Upper lobe of left lung (tissue), 6 donors: ENCODE results near the gene FRMD5. TPM values are rescaled to one million over a fixed set of nuclear protein-coding genes. Genes with fewer than 3 reads are reported as not detected.
A peak's percentile ranks its signal among the peaks of the same experiment; 100 is the strongest.
"Not testable (repeated sequence)": the region's sequence is repeated elsewhere in the genome, so short reads cannot be mapped to it uniquely, and the experiment has no call there.

Experiments used
- ATAC-seq, 2 donors: fragments of 200-7000 bp; cut with Tn5 transposase; one replicate each; pipeline ENCODE4 v1.9.1; 2022; ENCODE audit warnings: mild to moderate bottlenecking in 2 of 2, moderate library complexity in 2 of 2; ENCODE audit not compliant: low FRiP score in 2 of 2
- DNase-seq, 2 donors: peaks; one replicate each; pipeline ENCODE4 v3.0.0-alpha.2; 2019 to 2020
- H3K27ac ChIP-seq, 4 donors: fragments of 200-600 bp; sonication (generic); one replicate each; pipeline ENCODE4 v1.5.1; 2016 to 2019
- H3K27me3 ChIP-seq, 4 donors: fragments of 200-600 bp; sonication (generic); one replicate each; pipeline ENCODE4 v1.5.1; 2017 to 2019
- H3K36me3 ChIP-seq, 4 donors: fragments of 200-600 bp; sonication (generic); one replicate each; pipeline ENCODE4 v1.5.1; 2016 to 2019
- H3K4me1 ChIP-seq, 4 donors: fragments of 200-600 bp; sonication (generic); one replicate each; pipeline ENCODE4 v1.5.1; 2018 to 2019
- H3K4me3 ChIP-seq, 4 donors: fragments of 200-600 bp; sonication (generic); one replicate each; pipeline ENCODE4 v1.5.1; 2017 to 2019; ENCODE audit warnings: mild to moderate bottlenecking in 2 of 4, moderate library complexity in 1 of 4
- H3K9me3 ChIP-seq, 4 donors: fragments of 200-600 bp; sonication (generic); one replicate each; pipeline ENCODE4 v1.5.1; 2018 to 2019
- EP300 ChIP-seq, 4 donors: sonication (generic); formaldehyde crosslinking; IDR thresholded peaks; one replicate each; pipeline ENCODE4 v1.5.1; 2017; ENCODE audit warnings: antibody characterized with exemption in 4 of 4, control low read depth in 2 of 4
- POLR2A ChIP-seq, 4 donors: fragments of 450-650 bp; IDR thresholded peaks; one replicate each; pipeline ENCODE4 v1.5.1; 2016 to 2017; ENCODE audit warnings: antibody characterized with exemption in 4 of 4, mild to moderate bottlenecking in 2 of 4
- POLR2AphosphoS5 ChIP-seq, 2 donors: sonication (generic); formaldehyde crosslinking; IDR thresholded peaks; one replicate each; pipeline ENCODE4 v1.5.1; 2017; ENCODE audit warnings: antibody characterized with exemption in 2 of 2
- WGBS, 2 donors: methylation state at CpG; one replicate each; pipeline ENCODE4 v1.1.5; 2017 to 2018; 5-methylcytosine and 5-hydroxymethylcytosine counted together
- total RNA-seq, 6 donors: library from RNA; depleted of rRNA in 4 of 6; stranded (reverse); fragments of >200 nt in 4 of 6; gene quantifications; one replicate each; pipeline versions ENCODE4 v1.1.0 to v1.2.1, GENCODE V29; 2016 to 2021
- TF ChIP-seq, protein P1 (sequence below), 6 experiments: fragments of 450-650 bp in 4 of 6; fragments of 200-600 bp in 2 of 6; sonication (generic) in 2 of 6; IDR thresholded peaks; one replicate each; pipeline ENCODE4 v1.5.1; 2016 to 2019; ENCODE audit warnings: antibody characterized with exemption in 6 of 6
- donor health status: DM: no; HTN: no; CAD: no; lungs with moderate emphysema.
- donor health status: DM: no; HTN: yes; CAD: no; lungs with severe emphysema.

Gene FRMD5
- total RNA-seq, 6 donors from 2014 or later, result 0.15 to 1.3 (median 0.99) TPM; not detected in 2

DNA sequence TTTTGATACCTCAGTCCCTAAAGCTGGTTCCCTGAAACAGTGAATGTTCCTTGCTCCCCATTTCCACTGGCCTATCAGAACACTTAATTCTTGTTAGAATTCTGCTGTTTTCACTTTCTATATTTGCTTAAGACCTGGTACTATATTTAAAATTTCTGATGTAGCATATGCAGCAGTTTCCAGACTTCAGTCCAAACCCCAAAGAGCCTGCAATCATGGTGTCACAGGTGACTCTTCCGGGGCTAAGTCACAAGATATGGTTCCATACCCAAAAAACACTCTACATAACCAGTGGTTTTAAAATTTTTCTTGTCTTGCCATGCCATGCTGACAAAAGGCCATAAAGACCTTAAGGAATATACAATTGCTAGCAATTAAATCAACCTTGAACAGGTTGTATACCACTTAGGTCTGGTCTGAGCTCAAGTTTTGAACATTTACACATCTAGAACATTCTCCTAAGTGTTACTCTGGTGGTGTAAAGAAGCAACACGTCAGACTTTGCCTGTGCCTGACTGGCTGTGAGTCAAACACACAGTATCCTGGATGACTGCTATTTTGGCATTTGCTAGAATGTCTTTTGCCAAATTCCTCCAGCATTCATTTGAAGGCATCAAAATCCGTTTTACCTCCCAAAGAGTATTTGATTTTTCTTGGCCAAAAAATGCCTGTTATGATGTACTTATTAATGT is 160.0 kb downstream of the FRMD5 start:
- Histone ChIP-seq H3K36me3 (no peaks in the 10 kb centered on the region), H3K27ac (no peak overlapping the region), H3K9me3 (no peaks in the 10 kb centered on the region), H3K4me3 (no peak overlapping the region), H3K4me1 (no peaks in the 10 kb centered on the region), H3K27me3 (no peaks in the 10 kb centered on the region)
- TF ChIP-seq POLR2A (IDR thresholded peaks at IDR 0.05) (no peak), EP300 (IDR thresholded peaks at IDR 0.05) (no peak), POLR2AphosphoS5 (IDR thresholded peaks at IDR 0.05) (no peak)
- TF ChIP-seq, protein P1, sequence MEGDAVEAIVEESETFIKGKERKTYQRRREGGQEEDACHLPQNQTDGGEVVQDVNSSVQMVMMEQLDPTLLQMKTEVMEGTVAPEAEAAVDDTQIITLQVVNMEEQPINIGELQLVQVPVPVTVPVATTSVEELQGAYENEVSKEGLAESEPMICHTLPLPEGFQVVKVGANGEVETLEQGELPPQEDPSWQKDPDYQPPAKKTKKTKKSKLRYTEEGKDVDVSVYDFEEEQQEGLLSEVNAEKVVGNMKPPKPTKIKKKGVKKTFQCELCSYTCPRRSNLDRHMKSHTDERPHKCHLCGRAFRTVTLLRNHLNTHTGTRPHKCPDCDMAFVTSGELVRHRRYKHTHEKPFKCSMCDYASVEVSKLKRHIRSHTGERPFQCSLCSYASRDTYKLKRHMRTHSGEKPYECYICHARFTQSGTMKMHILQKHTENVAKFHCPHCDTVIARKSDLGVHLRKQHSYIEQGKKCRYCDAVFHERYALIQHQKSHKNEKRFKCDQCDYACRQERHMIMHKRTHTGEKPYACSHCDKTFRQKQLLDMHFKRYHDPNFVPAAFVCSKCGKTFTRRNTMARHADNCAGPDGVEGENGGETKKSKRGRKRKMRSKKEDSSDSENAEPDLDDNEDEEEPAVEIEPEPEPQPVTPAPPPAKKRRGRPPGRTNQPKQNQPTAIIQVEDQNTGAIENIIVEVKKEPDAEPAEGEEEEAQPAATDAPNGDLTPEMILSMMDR (IDR thresholded peaks at IDR 0.05), result no peak
- ATAC-seq (peak in 1 of 2 donors; percentile 61), DNase-seq (no peak)
- WGBS, 2 donors, result 51 to 61% methylated on average over 3 of the region's 3 CpGs

DNA sequence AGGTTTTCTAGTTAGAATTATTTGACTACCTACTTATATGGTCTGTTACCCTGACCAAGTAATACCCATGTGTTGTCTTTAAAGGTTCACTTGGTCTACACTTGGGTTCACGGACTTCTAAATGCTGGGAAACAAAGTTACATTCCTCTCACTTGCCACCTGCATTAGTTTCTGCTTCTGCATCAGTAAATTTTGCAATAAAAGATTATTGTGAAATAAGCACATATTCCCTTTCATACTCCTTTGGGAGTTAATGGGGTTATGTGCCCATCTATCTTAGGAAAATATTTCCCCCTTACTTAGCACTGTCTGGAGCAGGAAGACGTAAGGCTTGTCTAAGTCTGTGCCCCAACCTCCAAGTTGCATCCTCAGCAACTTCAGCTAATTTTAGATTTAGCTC is 160.7 kb downstream of the FRMD5 start:
- no peaks in the 10 kb centered on the region for H3K36me3 ChIP-seq
- WGBS, 2 donors, result 72% methylated on average over 2 of the region's 2 CpGs
- H3K27ac ChIP-seq, result no peak overlapping the region
- TF ChIP-seq, protein P1 (IDR thresholded peaks at IDR 0.05), result no peak
- no peak for TF ChIP-seq POLR2A (IDR thresholded peaks at IDR 0.05)
- no peak for TF ChIP-seq POLR2AphosphoS5 (IDR thresholded peaks at IDR 0.05)
- TF ChIP-seq EP300 (IDR thresholded peaks at IDR 0.05), result no peak
- H3K9me3 ChIP-seq, result no peaks in the 10 kb centered on the region
- H3K4me1 ChIP-seq, result peaks cover 0 to 5% (median 0%) of the 10 kb centered on the region in 4 donors
- H3K4me3 ChIP-seq, result no peak overlapping the region
- H3K27me3 ChIP-seq, result no peaks in the 10 kb centered on the region
- ATAC-seq, result peak in 1 of 2 donors; percentile 41
- no peak for DNase-seq

DNA sequence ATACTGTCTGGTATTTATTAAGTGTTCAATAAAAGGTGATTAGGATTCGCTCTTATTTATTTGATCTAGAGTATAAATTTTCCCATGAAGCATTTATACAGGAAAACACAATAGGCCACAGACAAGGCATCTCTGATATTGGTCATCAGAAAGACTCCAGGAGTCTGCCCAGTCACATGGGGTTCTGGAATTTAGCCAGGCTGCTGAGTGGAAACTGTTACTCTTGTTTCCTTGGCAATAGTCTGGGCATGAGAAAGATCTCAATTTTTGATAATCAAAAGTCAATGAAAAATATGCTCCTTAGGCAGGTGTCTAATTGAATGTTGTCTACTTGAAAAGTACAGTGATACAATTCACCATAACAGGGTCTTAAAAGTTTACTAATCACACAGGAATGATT is 161.2 kb downstream of the FRMD5 start:
- Histone ChIP-seq H3K36me3 (no peaks in the 10 kb centered on the region), H3K27me3 (no peaks in the 10 kb centered on the region), H3K4me1 (peaks cover 0 to 5% (median 0%) of the 10 kb centered on the region in 4 donors), H3K9me3 (no peaks in the 10 kb centered on the region), H3K4me3 (no peak overlapping the region), H3K27ac (no peak overlapping the region)
- ATAC-seq, result no peak
- no peak for DNase-seq
- WGBS, 2 donors, result 76 to 87% methylated on average over 1 of the region's 1 CpG
- no peak for TF ChIP-seq POLR2A (IDR thresholded peaks at IDR 0.05)
- TF ChIP-seq, protein P1 (IDR thresholded peaks at IDR 0.05), result no peak
- no peak for TF ChIP-seq POLR2AphosphoS5 (IDR thresholded peaks at IDR 0.05)
- TF ChIP-seq EP300 (IDR thresholded peaks at IDR 0.05), result no peak

DNA sequence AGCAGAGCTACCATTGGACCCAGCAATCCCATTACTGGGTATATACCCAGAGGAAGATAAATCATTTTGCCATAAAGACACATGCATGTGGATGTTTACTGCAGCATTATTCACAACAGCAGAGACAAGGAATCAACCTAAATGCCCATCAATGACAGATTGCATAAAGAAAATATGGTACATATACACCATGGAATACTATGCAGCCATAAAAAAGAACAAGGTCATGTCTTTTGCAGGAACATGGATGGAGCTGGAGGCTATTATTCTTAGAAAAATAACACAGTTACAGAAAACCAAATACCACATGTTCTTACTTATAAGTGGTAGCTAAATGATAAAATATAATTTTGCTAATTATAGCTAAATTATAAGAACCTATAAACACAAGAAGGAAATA is 162.3 kb downstream of the FRMD5 start:
- not testable (repeated sequence) for H3K4me3 ChIP-seq, H3K27me3 ChIP-seq, ATAC-seq, DNase-seq, H3K36me3 ChIP-seq, H3K9me3 ChIP-seq, H3K27ac ChIP-seq, H3K4me1 ChIP-seq

DNA sequence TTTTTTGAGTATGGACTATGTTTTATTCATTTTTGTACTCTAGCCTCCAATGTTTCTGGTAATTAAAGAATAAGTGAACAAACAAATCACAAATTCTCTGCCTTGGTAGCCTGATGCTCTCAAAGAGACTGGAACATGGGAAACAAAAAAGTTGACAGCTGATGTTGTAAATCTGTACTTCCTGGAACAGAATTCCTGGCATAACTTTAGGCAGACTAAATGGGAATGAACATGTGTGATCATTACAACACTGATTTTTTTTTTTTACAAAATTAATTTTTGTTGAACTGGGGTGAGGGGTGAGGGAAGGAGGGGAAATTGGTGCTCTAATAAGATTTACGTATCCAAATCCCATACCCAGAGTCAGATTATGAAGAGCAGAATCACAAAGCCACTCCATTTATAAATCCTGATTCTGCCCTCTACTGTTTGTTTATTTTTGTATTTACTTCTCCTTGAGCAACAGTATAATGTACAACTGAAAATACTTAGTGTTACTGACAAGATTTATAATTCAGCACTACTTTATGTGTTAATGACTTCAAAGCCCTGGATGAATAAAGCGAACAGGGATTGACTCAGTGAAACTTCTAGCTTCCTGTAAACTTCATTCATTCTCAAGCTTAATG is 165.0 kb downstream of the FRMD5 start:
- WGBS, 2 donors, result 53 to 75% methylated on average over 2 of the region's 2 CpGs
- H3K9me3 ChIP-seq, result no peaks in the 10 kb centered on the region
- no peak for DNase-seq
- no peak overlapping the region for H3K4me3 ChIP-seq
- ATAC-seq, result no peak
- no peak for TF ChIP-seq EP300 (IDR thresholded peaks at IDR 0.05)
- TF ChIP-seq POLR2AphosphoS5 (IDR thresholded peaks at IDR 0.05), result no peak
- TF ChIP-seq POLR2A (IDR thresholded peaks at IDR 0.05), result no peak
- TF ChIP-seq, protein P1 (IDR thresholded peaks at IDR 0.05), result no peak
- peaks cover 0 to 5% (median 0%) of the 10 kb centered on the region in 4 donors for H3K4me1 ChIP-seq
- H3K36me3 ChIP-seq, result no peaks in the 10 kb centered on the region
- H3K27ac ChIP-seq, result no peak overlapping the region
- H3K27me3 ChIP-seq, result no peaks in the 10 kb centered on the region
